Measurements from ENCODE around the gene KCNH2. TPM values are rescaled to one million over a fixed set of nuclear protein-coding genes. Genes with fewer than 3 reads are reported as not detected.

Gene KCNH2
- polyA plus RNA-seq, 3 donors = not detected

GRCh38 chr7:150950496-150951180 is 27.5 kb downstream of the KCNH2 start:
- no peak overlapping the region for H3K9ac ChIP-seq (ENCODE audit: insufficient read depth, low read length, poor library complexity, severe bottlenecking)
- H3K9me3 Mint-ChIP-seq = peaks cover 0 to 1% (median 0%) of the 10 kb centered on the region in 7 donors
- H3K4me2 ChIP-seq (replicated peaks; ENCODE audit: extremely low read depth, low read length, poor library complexity, severe bottlenecking) = no peak overlapping the region
- no peaks in the 10 kb centered on the region for H3K36me3 ChIP-seq (replicated peaks in 1 of 2; ENCODE audit: control insufficient read depth in 1 of 2, insufficient read depth in 2 of 2, low read length in 2 of 2)
- peaks cover 23 to 61% (median 24%) of the 10 kb centered on the region in 3 donors for H3K27me3 Mint-ChIP-seq (ENCODE audit: low read depth in 3 of 3)
- intact Hi-C loops (cut with micrococcal nuclease) = no loop called here
- no peaks in the 10 kb centered on the region for H3K4me1 ChIP-seq (ENCODE audit: control insufficient read depth in 1 of 2, insufficient read depth in 2 of 2, low read length in 2 of 2)
- no peak overlapping the region for H2AFZ ChIP-seq (ENCODE audit: insufficient read depth, low read depth, low read length, poor library complexity, severe bottlenecking)
- TF ChIP-seq, protein P1, sequence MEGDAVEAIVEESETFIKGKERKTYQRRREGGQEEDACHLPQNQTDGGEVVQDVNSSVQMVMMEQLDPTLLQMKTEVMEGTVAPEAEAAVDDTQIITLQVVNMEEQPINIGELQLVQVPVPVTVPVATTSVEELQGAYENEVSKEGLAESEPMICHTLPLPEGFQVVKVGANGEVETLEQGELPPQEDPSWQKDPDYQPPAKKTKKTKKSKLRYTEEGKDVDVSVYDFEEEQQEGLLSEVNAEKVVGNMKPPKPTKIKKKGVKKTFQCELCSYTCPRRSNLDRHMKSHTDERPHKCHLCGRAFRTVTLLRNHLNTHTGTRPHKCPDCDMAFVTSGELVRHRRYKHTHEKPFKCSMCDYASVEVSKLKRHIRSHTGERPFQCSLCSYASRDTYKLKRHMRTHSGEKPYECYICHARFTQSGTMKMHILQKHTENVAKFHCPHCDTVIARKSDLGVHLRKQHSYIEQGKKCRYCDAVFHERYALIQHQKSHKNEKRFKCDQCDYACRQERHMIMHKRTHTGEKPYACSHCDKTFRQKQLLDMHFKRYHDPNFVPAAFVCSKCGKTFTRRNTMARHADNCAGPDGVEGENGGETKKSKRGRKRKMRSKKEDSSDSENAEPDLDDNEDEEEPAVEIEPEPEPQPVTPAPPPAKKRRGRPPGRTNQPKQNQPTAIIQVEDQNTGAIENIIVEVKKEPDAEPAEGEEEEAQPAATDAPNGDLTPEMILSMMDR (IDR thresholded peaks at IDR 0.05) = no peak
- no peaks in the 10 kb centered on the region for H3K9me3 ChIP-seq (replicated peaks in 1 of 2; ENCODE audit: control insufficient read depth in 1 of 2, insufficient read depth in 1 of 2, low read length in 2 of 2)
- 95% methylated on average over 21 of the region's 27 CpGs for WGBS (ENCODE audit: insufficient coverage)
- H3K36me3 Mint-ChIP-seq = no peaks in the 10 kb centered on the region
- H3K4me3 Mint-ChIP-seq = no peak overlapping the region
- no peak overlapping the region for H3K4me3 ChIP-seq (replicated peaks in 1 of 3; ENCODE audit: low read depth in 2 of 3, low read length in 3 of 3)
- H4K20me1 ChIP-seq (ENCODE audit: insufficient read depth, low read length) = no peaks in the 10 kb centered on the region
- no peak overlapping the region for H3K27ac Mint-ChIP-seq
- H3K79me2 ChIP-seq (ENCODE audit: insufficient read depth, low read length) = no peaks in the 10 kb centered on the region
- H3K27me3 ChIP-seq (ENCODE audit: control insufficient read depth in 2 of 2, insufficient read depth in 2 of 2, low read length in 2 of 2) = peaks cover 0 to 28% of the 10 kb centered on the region in 2 donors
- no peak for DNase-seq
- no peak overlapping the region for H3K27ac ChIP-seq (ENCODE audit: low read depth in 1 of 2, low read length in 2 of 2)
- no peaks in the 10 kb centered on the region for H3K4me1 Mint-ChIP-seq

- no peak overlapping the region for H2AFZ ChIP-seq (ENCODE audit: insufficient read depth, low read depth, low read length, poor library complexity, severe bottlenecking)
- H3K27ac ChIP-seq (ENCODE audit: low read depth in 1 of 2, low read length in 2 of 2) = no peak overlapping the region
- H3K79me2 ChIP-seq (ENCODE audit: insufficient read depth, low read length) = no peaks in the 10 kb centered on the region
- H3K36me3 ChIP-seq (replicated peaks in 1 of 2; ENCODE audit: control insufficient read depth in 1 of 2, insufficient read depth in 2 of 2, low read length in 2 of 2) = no peaks in the 10 kb centered on the region
- intact Hi-C loops (cut with micrococcal nuclease) = no loop called here
- no peak overlapping the region for H3K4me3 ChIP-seq (replicated peaks in 1 of 3; ENCODE audit: low read depth in 2 of 3, low read length in 3 of 3)
- peaks cover 0 to 23% of the 10 kb centered on the region in 2 donors for H3K27me3 ChIP-seq (ENCODE audit: control insufficient read depth in 2 of 2, insufficient read depth in 2 of 2, low read length in 2 of 2)
- H3K4me2 ChIP-seq (replicated peaks; ENCODE audit: extremely low read depth, low read length, poor library complexity, severe bottlenecking) = no peak overlapping the region
- H3K36me3 Mint-ChIP-seq = no peaks in the 10 kb centered on the region
- H3K4me3 Mint-ChIP-seq = no peak overlapping the region
- H3K27me3 Mint-ChIP-seq (ENCODE audit: low read depth in 3 of 3) = peaks cover 21 to 60% (median 23%) of the 10 kb centered on the region in 3 donors
- 96% methylated on average over 8 of the region's 16 CpGs for WGBS (ENCODE audit: insufficient coverage)
- peaks cover 0 to 1% (median 0%) of the 10 kb centered on the region in 7 donors for H3K9me3 Mint-ChIP-seq
- TF ChIP-seq, protein P1 (IDR thresholded peaks at IDR 0.05) = no peak
- no peaks in the 10 kb centered on the region for H3K4me1 Mint-ChIP-seq
- no peaks in the 10 kb centered on the region for H3K9me3 ChIP-seq (replicated peaks in 1 of 2; ENCODE audit: control insufficient read depth in 1 of 2, insufficient read depth in 1 of 2, low read length in 2 of 2)
- no peaks in the 10 kb centered on the region for H3K4me1 ChIP-seq (ENCODE audit: control insufficient read depth in 1 of 2, insufficient read depth in 2 of 2, low read length in 2 of 2)
- no peak overlapping the region for H3K27ac Mint-ChIP-seq
- H3K9ac ChIP-seq (ENCODE audit: insufficient read depth, low read length, poor library complexity, severe bottlenecking) = no peak overlapping the region
- no peaks in the 10 kb centered on the region for H4K20me1 ChIP-seq (ENCODE audit: insufficient read depth, low read length)
- no peak for DNase-seq
Measured at GRCh38 chr7:150949971-150950491, 28.1 kb downstream of the KCNH2 start.
